GM15510 (cell line): Measurements from ENCODE around the gene GGNBP2.

Experiments
- POLR2A ChIP-seq: IDR thresholded peaks from 3 replicates; pipeline ENCODE4 v1.6.1; 2011; ENCODE audit warnings: borderline replicate concordance; ENCODE audit not compliant: insufficient read length; ENCODE audit errors: extremely low read depth

The GGNBP2 gene

DNA sequence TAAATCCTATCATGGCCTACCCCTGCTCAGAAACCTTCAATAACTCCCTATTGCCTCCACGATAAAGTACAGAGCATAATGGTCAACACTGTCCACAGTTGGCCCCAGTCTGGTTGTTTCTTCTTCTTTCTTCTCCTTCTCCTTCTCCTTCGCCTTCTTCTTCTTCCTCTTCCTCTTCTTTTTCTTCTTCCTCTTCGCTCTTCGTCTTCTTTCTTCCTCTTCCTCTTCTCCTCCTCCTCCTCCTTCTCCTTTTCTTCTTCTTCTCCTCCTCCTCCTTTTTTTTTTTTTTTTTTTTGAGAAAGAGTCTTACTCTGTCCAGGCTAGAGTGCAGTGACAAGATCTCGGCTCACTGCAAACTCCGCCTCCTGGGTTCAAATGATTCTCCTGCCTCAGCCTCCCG lies 80.5 kb downstream of the GGNBP2 start:
- TF ChIP-seq POLR2A = no peak

DNA sequence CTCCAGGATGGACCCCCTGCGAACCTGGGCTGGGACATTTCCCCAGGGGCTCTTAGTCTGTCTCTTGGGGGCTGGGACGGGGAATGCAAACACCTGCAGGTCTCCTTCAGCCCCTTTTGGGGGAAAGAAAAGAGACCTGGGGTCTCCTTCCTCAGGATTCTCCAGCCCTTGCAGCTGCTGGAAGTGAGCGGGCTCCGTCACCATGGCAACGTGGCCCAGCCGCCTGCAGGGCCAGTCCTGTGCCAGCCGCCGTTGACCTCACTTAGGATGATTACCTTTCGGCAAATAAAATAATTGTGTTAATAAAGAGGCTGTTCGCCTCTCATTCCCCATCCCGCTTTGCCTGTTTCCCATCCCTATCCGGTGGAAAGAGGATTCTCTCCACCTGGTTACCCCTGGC lies 82.4 kb downstream of the GGNBP2 start:
- no peak for TF ChIP-seq POLR2A

DNA sequence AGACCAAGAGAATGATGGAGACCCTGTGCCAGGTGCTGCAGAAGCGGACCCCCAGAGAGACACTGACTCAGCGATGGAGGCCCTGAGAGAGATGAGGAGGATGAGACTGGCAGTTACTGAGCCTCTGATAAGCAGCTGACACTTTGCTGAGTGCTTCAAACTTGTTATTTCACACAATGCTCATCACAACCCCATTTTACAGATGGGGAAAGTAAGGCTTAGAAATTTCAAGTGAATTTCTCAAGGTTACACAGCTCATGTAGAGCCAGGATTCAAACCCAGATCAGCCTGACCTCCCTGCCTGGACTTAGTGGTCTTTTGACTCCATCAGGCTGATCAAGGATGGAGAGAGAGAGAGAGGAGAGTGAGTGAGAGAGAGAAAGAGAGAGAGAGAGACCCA lies 83.9 kb downstream of the GGNBP2 start:
- TF ChIP-seq POLR2A = no peak

DNA sequence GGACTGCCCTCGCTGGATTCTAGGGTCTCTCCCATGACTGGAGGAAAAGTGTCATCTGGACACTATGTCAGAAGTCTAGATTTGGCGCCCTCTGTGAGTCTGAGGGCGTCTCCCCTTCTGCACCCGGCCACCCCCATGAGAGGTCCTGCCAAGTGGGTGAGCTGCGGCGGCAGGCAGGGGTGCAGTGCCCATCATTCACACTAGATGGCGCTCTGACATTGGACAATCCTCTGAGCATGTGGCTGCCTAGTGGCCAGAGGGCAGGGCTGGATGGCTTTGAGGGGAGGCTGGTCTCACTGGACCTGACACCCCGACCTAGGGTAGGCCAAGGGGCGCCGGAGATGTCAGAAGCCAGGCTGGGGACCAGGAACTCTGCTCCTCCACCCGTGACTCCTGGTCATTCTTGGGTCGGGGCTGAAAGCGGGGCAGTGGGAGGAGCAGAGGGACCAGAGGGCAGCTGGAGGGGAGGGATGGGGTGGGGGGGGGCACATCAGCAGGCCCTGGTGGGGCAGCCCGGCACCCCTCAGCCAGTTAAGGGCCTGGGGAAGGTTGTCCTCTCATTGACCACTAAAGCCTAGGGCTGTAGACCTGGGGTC lies 84.6 kb downstream of the GGNBP2 start:
- TF ChIP-seq POLR2A = no peak

DNA sequence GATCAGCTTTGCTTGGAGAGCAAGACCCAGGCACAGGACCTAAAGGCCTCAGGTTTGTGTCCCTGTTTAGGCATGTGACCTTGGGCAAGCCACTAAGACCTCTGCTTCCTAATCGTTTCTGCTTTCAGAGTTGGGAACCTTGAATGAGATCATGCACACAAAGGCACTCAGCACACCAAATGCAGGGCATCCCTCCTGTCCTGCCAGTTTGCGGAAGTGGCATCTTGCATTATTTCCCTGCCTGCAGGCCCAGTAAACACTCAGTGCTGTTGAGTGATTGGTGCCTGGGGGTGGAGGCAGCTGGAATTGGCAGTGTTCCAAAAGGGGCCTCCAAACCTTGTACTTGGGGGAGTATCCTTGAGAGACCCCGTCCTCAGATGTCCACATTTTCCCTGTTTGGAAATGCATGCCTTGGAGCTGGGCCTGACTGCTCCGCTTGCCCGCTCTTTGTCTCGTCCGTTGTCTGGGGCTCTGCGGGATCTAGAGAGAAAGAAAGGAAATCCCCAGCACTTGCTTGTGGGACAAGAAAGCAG lies 85.3 kb downstream of the GGNBP2 start:
- TF ChIP-seq POLR2A = no peak

DNA sequence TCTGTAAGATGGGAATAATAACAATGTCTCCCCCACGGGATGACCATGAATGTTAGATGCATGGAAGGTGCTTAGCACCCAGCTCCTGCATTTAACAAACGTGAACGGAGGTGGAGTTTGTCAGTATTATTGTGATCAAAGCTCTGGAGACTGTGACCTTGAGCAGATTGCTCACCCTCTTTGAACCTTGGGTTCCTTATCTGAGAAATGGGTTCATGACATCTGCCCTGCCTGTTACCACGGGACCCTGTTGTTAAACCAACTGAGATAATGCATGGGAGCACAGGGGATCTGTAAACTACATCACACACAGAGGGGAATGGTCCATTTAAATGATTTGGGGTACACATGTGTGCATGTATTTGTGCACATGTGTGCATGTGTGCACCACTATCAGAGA lies 86.3 kb downstream of the GGNBP2 start:
- TF ChIP-seq POLR2A = no peak

DNA sequence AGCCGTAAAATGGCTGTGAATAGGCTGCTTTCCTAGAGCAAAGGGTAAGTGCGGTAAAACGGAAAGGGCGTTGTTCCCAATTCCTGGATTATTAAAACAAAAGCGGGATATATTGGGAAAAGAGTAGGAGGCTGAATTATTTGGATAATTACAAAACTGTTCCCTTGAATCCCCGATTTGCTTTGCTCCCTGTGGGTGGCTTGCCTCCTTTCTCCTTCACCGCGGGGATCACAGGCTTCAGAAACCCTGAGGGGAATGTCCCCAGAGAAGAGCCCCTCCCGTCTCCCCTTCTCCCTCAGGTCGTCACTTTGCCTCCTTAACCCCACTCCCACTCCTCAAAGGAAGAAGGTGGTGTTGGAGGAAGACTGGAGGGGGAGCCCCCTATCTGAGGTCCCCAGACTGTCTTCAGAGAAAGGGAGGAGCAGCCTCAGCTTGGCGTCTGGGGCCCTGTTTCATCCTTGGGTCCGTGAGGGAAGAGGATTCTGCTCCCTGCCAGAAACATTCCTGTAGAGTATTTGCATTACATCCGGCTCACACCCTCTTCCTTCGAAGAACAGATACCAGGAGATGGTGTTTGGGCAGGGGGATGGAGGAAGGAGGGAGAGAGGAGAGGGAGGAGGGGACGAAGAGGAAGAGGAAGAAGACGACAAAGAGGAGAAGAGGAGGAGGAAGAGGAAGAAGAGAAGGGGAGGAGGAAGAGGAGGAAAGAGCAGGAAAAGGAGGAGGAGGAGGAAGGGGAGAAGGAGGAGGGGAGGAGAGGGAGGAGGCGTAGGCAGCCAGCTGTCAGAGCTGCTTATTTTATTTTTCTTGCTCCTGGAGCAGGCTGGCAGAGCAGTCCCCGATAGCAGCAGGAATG lies 88.4 kb downstream of the GGNBP2 start:
- no peak for TF ChIP-seq POLR2A
